OCI-LY1 (cell line): ENCODE measurements around the gene RIOK3.

Source experiments
- H2AFZ ChIP-seq: fragments of 200-600 bp; sonication (generic), shearing (Covaris generic); 2 replicates; pipeline ENCODE4 v1.6.0; 2014; ENCODE audit warnings: antibody characterized with exemption, mild to moderate bottlenecking, low read length
- H3F3A ChIP-seq: fragments of 200-600 bp; sonication (generic), shearing (Covaris generic); 2 replicates; pipeline ENCODE4 v1.6.0; 2014; ENCODE audit warnings: mild to moderate bottlenecking, antibody characterized with exemption, low read length, moderate library complexity; ENCODE audit not compliant: insufficient read depth
- H3K27ac ChIP-seq: fragments of 200-600 bp; sonication (generic); 2 replicates; pipeline ENCODE4 v1.5.1; 2014; ENCODE audit warnings: low read length, mixed run types, mild to moderate bottlenecking, low read depth; ENCODE audit not compliant: poor library complexity, severe bottlenecking
- H3K27me3 ChIP-seq: fragments of 200-600 bp; sonication (generic); 2 replicates; pipeline ENCODE4 v1.6.0; 2014; ENCODE audit warnings: antibody characterized with exemption, mild to moderate bottlenecking, low read length, moderate library complexity; ENCODE audit not compliant: insufficient read depth
- H3K36me3 ChIP-seq: fragments of 200-600 bp; sonication (generic); 2 replicates; pipeline ENCODE4 v1.6.1; 2014; ENCODE audit warnings: mild to moderate bottlenecking, antibody characterized with exemption, low read length, moderate library complexity, mixed read lengths; ENCODE audit not compliant: insufficient read depth
- H3K4me1 ChIP-seq: fragments of 200-600 bp; sonication (generic); 2 replicates; pipeline ENCODE4 v1.5.1; 2014; ENCODE audit warnings: mild to moderate bottlenecking, low read length, moderate library complexity; ENCODE audit not compliant: insufficient read depth, severe bottlenecking
- H3K4me2 ChIP-seq: fragments of 200-600 bp; sonication (generic), shearing (Covaris generic); 2 replicates; pipeline ENCODE4 v1.6.1; 2014; ENCODE audit warnings: low read length
- H3K4me3 ChIP-seq: fragments of 200-600 bp; sonication (generic); 2 replicates; pipeline ENCODE4 v1.5.1; 2014; ENCODE audit warnings: low read length, low read depth, mild to moderate bottlenecking, mixed read lengths; ENCODE audit not compliant: poor library complexity, severe bottlenecking
- H3K79me2 ChIP-seq: fragments of 200-600 bp; shearing (Covaris generic); 2 replicates; pipeline ENCODE4 v1.6.1; 2016; ENCODE audit warnings: mixed run types, low read length, mixed read lengths; ENCODE audit not compliant: insufficient read depth
- H3K9ac ChIP-seq: fragments of 200-600 bp; sonication (generic), shearing (Covaris generic); 2 replicates; pipeline ENCODE4 v1.6.1; 2014; ENCODE audit warnings: mild to moderate bottlenecking, low read length, mixed read lengths
- H3K9me2 ChIP-seq: fragments of 200-600 bp; sonication (generic), shearing (Covaris generic); 2 replicates; pipeline ENCODE4 v1.6.1; 2014; ENCODE audit warnings: low read depth, mild to moderate bottlenecking, low read length, mixed read lengths
- H3K9me3 ChIP-seq: fragments of 200-600 bp; shearing (Covaris generic); 2 replicates; pipeline ENCODE4 v1.6.1; 2014; ENCODE audit warnings: low read length, mixed read lengths
- H4K20me1 ChIP-seq: fragments of 200-600 bp; sonication (generic), shearing (Covaris generic); 2 replicates; pipeline ENCODE4 v1.6.0; 2016; ENCODE audit warnings: mild to moderate bottlenecking, low read length; ENCODE audit not compliant: insufficient read depth
- EZH2 ChIP-seq: fragments of 200-600 bp; sonication (generic), shearing (Covaris generic); IDR thresholded peaks from 2 replicates; pipeline ENCODE4 v1.8.0; 2017; ENCODE audit warnings: borderline replicate concordance, mixed run types, mild to moderate bottlenecking, antibody characterized with exemption, low read length, moderate library complexity, mixed read lengths
- TF ChIP-seq, protein P1 (sequence below): fragments of 200-600 bp; sonication (generic), shearing (Covaris generic); IDR thresholded peaks from 2 replicates; pipeline ENCODE4 v1.5.1; 2017; ENCODE audit warnings: mild to moderate bottlenecking, antibody characterized with exemption, low read length, moderate library complexity, mixed read lengths

Gene RIOK3

DNA sequence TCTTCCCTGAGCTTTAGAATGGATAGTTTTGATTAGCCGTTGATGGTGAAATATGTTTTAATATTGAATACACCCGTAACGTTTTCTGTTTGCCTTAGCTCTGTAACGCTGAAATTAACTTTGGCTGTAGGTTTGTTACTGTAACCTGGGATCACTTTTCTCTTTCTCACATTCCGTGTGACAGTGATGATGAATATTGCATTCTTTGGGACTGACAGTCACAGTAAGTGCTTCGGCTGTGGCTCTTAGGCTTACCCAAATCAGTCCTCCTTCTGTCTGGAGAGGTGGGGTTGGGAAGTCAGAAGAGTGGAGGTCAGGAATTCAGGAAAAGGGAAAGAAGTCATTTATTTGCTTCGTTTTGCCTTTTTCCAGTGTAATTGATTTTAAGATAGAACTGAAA, 68.2 kb downstream of the RIOK3 start:
- Histone ChIP-seq H3K9me3 (no peaks in the 10 kb centered on the region), H3K9me2 (no peaks in the 10 kb centered on the region), H3K36me3 (peaks cover 89% of the 10 kb centered on the region), H3K4me3 (no peak overlapping the region), H4K20me1 (no peaks in the 10 kb centered on the region), H3K27ac (no peak overlapping the region), H2AFZ (no peak overlapping the region), H3K27me3 (no peaks in the 10 kb centered on the region), H3K79me2 (no peaks in the 10 kb centered on the region), H3F3A (no peaks in the 10 kb centered on the region), H3K4me2 (no peak overlapping the region), H3K9ac (no peak overlapping the region), H3K4me1 (no peaks in the 10 kb centered on the region)
- TF ChIP-seq, protein P1, sequence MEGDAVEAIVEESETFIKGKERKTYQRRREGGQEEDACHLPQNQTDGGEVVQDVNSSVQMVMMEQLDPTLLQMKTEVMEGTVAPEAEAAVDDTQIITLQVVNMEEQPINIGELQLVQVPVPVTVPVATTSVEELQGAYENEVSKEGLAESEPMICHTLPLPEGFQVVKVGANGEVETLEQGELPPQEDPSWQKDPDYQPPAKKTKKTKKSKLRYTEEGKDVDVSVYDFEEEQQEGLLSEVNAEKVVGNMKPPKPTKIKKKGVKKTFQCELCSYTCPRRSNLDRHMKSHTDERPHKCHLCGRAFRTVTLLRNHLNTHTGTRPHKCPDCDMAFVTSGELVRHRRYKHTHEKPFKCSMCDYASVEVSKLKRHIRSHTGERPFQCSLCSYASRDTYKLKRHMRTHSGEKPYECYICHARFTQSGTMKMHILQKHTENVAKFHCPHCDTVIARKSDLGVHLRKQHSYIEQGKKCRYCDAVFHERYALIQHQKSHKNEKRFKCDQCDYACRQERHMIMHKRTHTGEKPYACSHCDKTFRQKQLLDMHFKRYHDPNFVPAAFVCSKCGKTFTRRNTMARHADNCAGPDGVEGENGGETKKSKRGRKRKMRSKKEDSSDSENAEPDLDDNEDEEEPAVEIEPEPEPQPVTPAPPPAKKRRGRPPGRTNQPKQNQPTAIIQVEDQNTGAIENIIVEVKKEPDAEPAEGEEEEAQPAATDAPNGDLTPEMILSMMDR = no peak
- TF ChIP-seq EZH2 = no peak

DNA sequence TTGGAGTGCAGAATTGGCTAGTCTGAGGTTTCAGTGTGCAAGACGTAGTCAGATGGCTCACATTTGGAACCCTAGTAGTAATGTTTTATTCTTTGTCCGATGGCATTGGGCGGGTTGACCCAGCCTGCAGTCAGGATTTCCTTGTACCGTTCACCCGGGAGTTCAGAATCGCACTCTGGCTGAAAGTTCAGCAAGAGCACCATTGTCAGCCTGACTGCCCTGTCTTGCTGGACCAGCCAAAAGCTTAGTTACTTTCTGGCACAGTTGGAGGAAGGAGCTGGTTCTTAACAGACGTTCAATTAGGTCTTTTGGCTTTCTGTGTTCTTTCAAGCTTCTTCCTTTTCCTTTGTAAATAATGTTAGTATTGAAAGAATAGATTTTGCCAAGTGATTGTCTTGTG, 68.8 kb downstream of the RIOK3 start:
- Histone ChIP-seq H4K20me1 (no peaks in the 10 kb centered on the region), H3K27ac (no peak overlapping the region)
- TF ChIP-seq EZH2 = no peak
- TF ChIP-seq, protein P1 = no peak

DNA sequence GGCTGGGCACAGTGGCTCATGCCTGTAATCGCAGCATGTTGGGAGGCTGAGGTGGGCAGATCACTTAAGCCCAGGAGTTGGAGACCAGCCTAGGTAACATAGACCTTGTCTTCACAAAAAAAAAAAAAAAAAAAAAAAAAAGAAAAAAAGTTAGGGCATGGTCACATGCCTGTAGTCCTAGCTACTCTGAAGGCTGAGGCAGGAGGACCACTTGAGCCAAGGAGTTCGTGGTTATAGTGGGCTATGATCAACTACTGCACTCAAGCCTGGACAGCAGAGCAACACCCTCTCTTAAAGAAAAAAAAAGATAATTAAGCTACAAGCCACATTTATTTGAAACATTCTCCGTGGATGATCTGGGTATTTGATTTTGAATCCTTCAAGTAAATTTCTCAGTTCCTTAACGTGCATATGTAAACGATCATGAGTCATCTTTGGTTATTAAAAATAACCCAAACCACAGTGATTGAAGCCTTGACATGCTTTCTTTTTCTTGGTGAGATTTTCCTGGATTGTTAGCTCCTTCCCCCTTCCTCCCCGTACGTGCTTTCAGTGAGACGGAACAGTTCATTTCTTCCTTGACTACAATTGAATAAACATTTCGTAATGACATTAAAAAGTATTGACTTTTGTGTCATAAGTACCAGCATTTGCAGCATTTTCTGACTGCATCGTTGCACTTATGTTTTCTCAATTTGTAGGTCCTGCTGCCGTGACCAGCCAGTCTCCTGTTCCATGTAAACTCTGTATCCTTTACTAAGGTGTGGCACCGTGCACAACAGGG, 70.5 kb downstream of the RIOK3 start:
- Histone ChIP-seq H3F3A (no peaks in the 10 kb centered on the region), H3K27me3 (no peaks in the 10 kb centered on the region), H3K36me3 (peaks cover 90% of the 10 kb centered on the region), H3K27ac (no peak overlapping the region), H3K79me2 (no peaks in the 10 kb centered on the region), H4K20me1 (no peaks in the 10 kb centered on the region), H3K4me2 (no peak overlapping the region), H3K9me3 (no peaks in the 10 kb centered on the region), H3K4me1 (no peaks in the 10 kb centered on the region), H3K9me2 (no peaks in the 10 kb centered on the region), H3K9ac (no peak overlapping the region), H2AFZ (no peak overlapping the region), H3K4me3 (no peak overlapping the region)
- TF ChIP-seq, protein P1 = no peak

More for the DNA sequence above, 68.8 kb downstream of the RIOK3 start:
- Histone ChIP-seq H3K36me3 (peaks cover 89% of the 10 kb centered on the region), H3K4me2 (no peak overlapping the region), H2AFZ (no peak overlapping the region), H3K4me3 (no peak overlapping the region), H3K27me3 (no peaks in the 10 kb centered on the region), H3F3A (no peaks in the 10 kb centered on the region), H3K79me2 (no peaks in the 10 kb centered on the region), H3K4me1 (no peaks in the 10 kb centered on the region), H3K9me3 (no peaks in the 10 kb centered on the region), H3K9me2 (no peaks in the 10 kb centered on the region), H3K9ac (no peak overlapping the region)
